Occipital lobe (tissue), 2 donors: ENCODE data around the gene GP2. TPM values are rescaled to one million over a fixed set of nuclear protein-coding genes. Genes with fewer than 3 reads are reported as not detected.

Experiments
- DNase-seq: peaks from one replicate; lab custom pipeline; 2025; lab: John Stamatoyannopoulos, UW
- total RNA-seq: library from RNA; depleted of rRNA; stranded (reverse); fragments of >200 nt; gene quantifications from one replicate; pipeline ENCODE4 v1.2.3, GENCODE V29; 2014

Gene GP2
- total RNA-seq, 1 donor from 2014 or later: not detected

- DNase-seq: no peak
Observed at GRCh38 chr16:20307240-20307671, 20.1 kb downstream of the GP2 start.

- no peak for DNase-seq
Observed at GRCh38 chr16:20306401-20306800, 20.9 kb downstream of the GP2 start.

GRCh38 chr16:20303012-20303411 is 24.3 kb downstream of the GP2 start:
- DNase-seq: no peak

GRCh38 chr16:20302389-20302788 is 24.9 kb downstream of the GP2 start:
- no peak for DNase-seq

- DNase-seq: no peak
Observed at GRCh38 chr16:20301840-20302239, 25.5 kb downstream of the GP2 start.

GRCh38 chr16:20300312-20301097 is 26.8 kb downstream of the GP2 start:
- DNase-seq: no peak

- DNase-seq: no peak
Observed at GRCh38 chr16:20298452-20298851, 28.9 kb downstream of the GP2 start.

GRCh38 chr16:20291208-20292206 is 35.8 kb downstream of the GP2 start:
- no peak for DNase-seq

- DNase-seq: no peak
Observed at GRCh38 chr16:20289571-20289970, 37.7 kb downstream of the GP2 start.

- no peak for DNase-seq
Observed at GRCh38 chr16:20285993-20286499, 41.3 kb downstream of the GP2 start.

- no peak for DNase-seq
Observed at GRCh38 chr16:20280259-20280658, 47.1 kb downstream of the GP2 start.

- DNase-seq: no peak
Observed at GRCh38 chr16:20271893-20272292, 55.4 kb downstream of the GP2 start.

- no peak for DNase-seq
Observed at GRCh38 chr16:20268409-20268808, 58.9 kb downstream of the GP2 start.

- DNase-seq: no peak
Observed at GRCh38 chr16:20265019-20265418, 62.3 kb downstream of the GP2 start.

- no peak for DNase-seq
Observed at GRCh38 chr16:20263138-20263855, 64.0 kb downstream of the GP2 start.

- DNase-seq: no peak
Observed at GRCh38 chr16:20262248-20262647, 65.1 kb downstream of the GP2 start.

GRCh38 chr16:20260215-20261009 is 66.9 kb downstream of the GP2 start:
- DNase-seq: no peak
